Loucy (cell line): ENCODE results near the gene FLRT1.

Experiments used
- CTCF ChIP-seq: fragments of 200-600 bp; sonication (generic); conservative IDR thresholded peaks from 2 replicates; pipeline ENCODE4 v1.5.1; 2014; ENCODE audit warnings: mild to moderate bottlenecking, antibody characterized with exemption, low read length
- EZH2phosphoT487 ChIP-seq: fragments of 200-600 bp; IDR thresholded peaks from 2 replicates; pipeline ENCODE4 v1.6.1; 2018; ENCODE audit warnings: antibody characterized with exemption, mild to moderate bottlenecking, moderate library complexity, borderline replicate concordance

DNA sequence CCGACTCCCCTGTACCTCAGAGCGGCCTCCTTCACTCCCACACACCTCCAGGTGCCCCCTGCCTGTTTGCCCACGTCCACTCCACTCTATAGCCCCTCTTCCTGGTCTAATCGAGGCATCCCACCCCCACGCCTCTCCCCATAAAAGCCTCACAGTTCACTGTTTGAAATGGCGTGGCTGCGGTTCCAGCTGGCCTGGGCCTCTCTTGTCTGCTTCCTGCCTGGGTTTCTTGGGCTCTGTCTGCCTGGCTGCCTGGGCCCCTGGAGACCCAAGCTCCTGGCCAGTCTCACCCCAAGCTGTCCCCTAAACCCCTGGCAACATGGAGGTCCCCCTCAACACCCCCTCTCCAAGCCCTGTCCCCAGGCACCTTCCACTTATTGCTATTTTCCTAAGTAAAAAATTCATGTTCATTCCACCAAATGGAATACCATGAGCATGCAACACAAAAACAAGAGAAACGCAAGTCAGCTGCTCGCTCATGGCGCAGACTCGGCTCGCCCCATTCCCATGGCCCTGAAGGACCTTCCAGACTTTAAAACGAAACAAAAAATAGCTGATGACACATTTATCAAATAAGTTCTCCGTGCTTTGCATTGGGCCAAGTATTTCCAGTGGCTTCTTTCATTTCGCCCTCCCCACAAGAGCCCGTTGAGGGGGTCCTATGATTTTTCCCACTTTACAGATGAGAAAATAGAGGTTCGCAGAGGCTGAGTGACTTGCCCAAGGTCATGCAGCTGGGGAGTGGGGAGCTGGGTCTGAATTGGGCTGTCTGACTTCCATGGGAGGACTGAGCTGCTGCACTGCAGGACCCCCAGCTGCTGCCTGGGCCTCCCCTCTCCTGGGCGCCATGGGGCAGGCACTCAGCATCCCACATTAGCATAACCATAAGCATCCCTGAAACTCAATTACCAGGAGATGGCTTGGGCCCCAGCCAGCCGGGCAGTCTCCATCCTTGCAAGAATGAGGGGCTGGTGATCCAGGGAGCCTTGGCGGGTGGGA lies 11.7 kb upstream of the FLRT1 start:
- TF ChIP-seq CTCF, result no peak
- TF ChIP-seq EZH2phosphoT487, result no peak
